Activated CD8-positive, alpha-beta T cell treated with anti-CD3 and anti-CD28 coated beads for 36 hours (primary cell): ENCODE measurements around the gene ZCCHC24. TPM values are rescaled to one million over a fixed set of nuclear protein-coding genes. Genes with fewer than 3 reads are reported as not detected.

Experiments used
- ATAC-seq: fragments of 200-7000 bp; cut with Tn5 transposase; one replicate; pipeline ENCODE4 v1.10.0; 2021; ENCODE audit warnings: mild to moderate bottlenecking, moderate library complexity
- CTCF ChIA-PET: fragments of 350-600 bp; sonication (Branson Sonifier 250); formaldehyde crosslinking; loops from one replicate; lab custom pipeline; 2021; ENCODE audit warnings: antibody characterized with exemption; lab: Charles Lee
- POLR2A ChIA-PET: fragments of 350-600 bp; sonication (Branson Sonifier 250); formaldehyde crosslinking; loops from one replicate; lab custom pipeline; 2021; ENCODE audit warnings: antibody characterized with exemption; lab: Charles Lee
- DNase-seq: peaks from one replicate; pipeline ENCODE4 v3.0.0-alpha.2; 2020
- H3K27ac Mint-ChIP-seq: one replicate; pipeline ENCODE4 v1.8.0; 2021; ENCODE audit warnings: mild to moderate bottlenecking, mixed read lengths
- H3K27me3 Mint-ChIP-seq: one replicate; pipeline ENCODE4 v1.8.0; 2021; ENCODE audit warnings: mixed read lengths
- H3K36me3 Mint-ChIP-seq: one replicate; pipeline ENCODE4 v1.8.0; 2021; ENCODE audit warnings: low read depth, mixed read lengths
- H3K4me1 Mint-ChIP-seq: one replicate; pipeline ENCODE4 v1.8.0; 2021; ENCODE audit warnings: low read depth, mixed read lengths
- H3K4me3 Mint-ChIP-seq: one replicate; pipeline ENCODE4 v1.8.0; 2021; ENCODE audit warnings: mild to moderate bottlenecking, moderate library complexity, mixed read lengths
- H3K9me3 Mint-ChIP-seq: one replicate; pipeline ENCODE4 v1.8.0; 2021; ENCODE audit warnings: mixed read lengths
- CTCF ChIP-seq: fragments of 200-600 bp; IDR thresholded peaks from one replicate; pipeline ENCODE4 v1.8.0; 2022; ENCODE audit warnings: antibody characterized with exemption, mild to moderate bottlenecking
- intact Hi-C: fragments of 100-400 bp; cut with micrococcal nuclease; formaldehyde crosslinking; loops from one replicate; pipeline ENCODE4 v1.10.0; 2022
- total RNA-seq, 2 experiments: library from RNA; stranded (reverse); gene quantifications; one replicate each; pipeline ENCODE4 v1.2.3, GENCODE V29; 2021

Gene ZCCHC24
- total RNA-seq, 2 experiments from 2014 or later: 1.0 to 1.7 TPM

- peaks cover 48% of the 10 kb centered on the region for H3K36me3 Mint-ChIP-seq
- peaks cover 31% of the 10 kb centered on the region for H3K4me1 Mint-ChIP-seq
Measured at GRCh38 chr10:79348640-79348988, 96.8 kb downstream of the ZCCHC24 start.

GRCh38 chr10:79347894-79348639 is 97.4 kb downstream of the ZCCHC24 start:
- peak overlapping the region; percentile 86 for H3K4me3 Mint-ChIP-seq

More at GRCh38 chr10:79348640-79348988, 96.8 kb downstream of the ZCCHC24 start:
- DNase-seq (no peak), ATAC-seq (no peak)
- no peak for TF ChIP-seq CTCF
- peak overlapping the region; percentile 86 for H3K4me3 Mint-ChIP-seq
- POLR2A ChIA-PET: interaction anchor here (1.0 to 13.2 kb wide), 11 partner anchors 9 to 106 kb away, joined by 3 to 155 read pairs (median 6); no protein-coding TSS in a partner anchor
- intact Hi-C loops: loop anchor here (5.0 kb wide), 1 partner anchor 56 kb away; no protein-coding TSS in a partner anchor
- CTCF ChIA-PET: interaction anchor here (0.7 to 4.0 kb wide), 10 partner anchors 9 to 107 kb away, joined by 3 to 25 read pairs (median 4); partner anchors contain the start of gene ZCCHC24
- H3K27me3 Mint-ChIP-seq: no peaks in the 10 kb centered on the region
- H3K27ac Mint-ChIP-seq: peak overlapping the region; percentile 94
- no peaks in the 10 kb centered on the region for H3K9me3 Mint-ChIP-seq

GRCh38 chr10:79347226-79347893 is 98.1 kb downstream of the ZCCHC24 start, which contains the start of gene PPIF:
PPIF (plus strand) TSS chr10:79347469; CDS start chr10:79347549, 80 bp downstream.
- peak; percentile 98 for TF ChIP-seq CTCF
- peak within 1 kb of the TSS; percentile 94 for H3K27ac Mint-ChIP-seq
- ChIA-PET POLR2A (interaction anchor here (0.6 to 13.2 kb wide), 13 partner anchors 10 to 1125 kb away, joined by 3 to 155 read pairs (median 8); no protein-coding TSS in a partner anchor), CTCF (interaction anchor here (0.8 to 4.0 kb wide), 16 partner anchors 10 to 106 kb away, joined by 3 to 27 read pairs (median 4); no protein-coding TSS in a partner anchor)
- peaks cover 26% of the 10 kb centered on the region for H3K4me1 Mint-ChIP-seq
- H3K9me3 Mint-ChIP-seq: no peaks in the 10 kb centered on the region
- ATAC-seq (peak; percentile 96), DNase-seq (peak; percentile 95)
- H3K36me3 Mint-ChIP-seq: peaks cover 37% of the 10 kb centered on the region
- intact Hi-C loops: loop anchor here (5.0 kb wide), 1 partner anchor 55 kb away; no protein-coding TSS in a partner anchor
- peak within 1 kb of the TSS; percentile 86 for H3K4me3 Mint-ChIP-seq
- H3K27me3 Mint-ChIP-seq: no peaks in the 10 kb centered on the region

More at GRCh38 chr10:79347894-79348639, 97.4 kb downstream of the ZCCHC24 start:
- no peaks in the 10 kb centered on the region for H3K9me3 Mint-ChIP-seq
- H3K4me1 Mint-ChIP-seq: peaks cover 26% of the 10 kb centered on the region
- H3K36me3 Mint-ChIP-seq: peaks cover 43% of the 10 kb centered on the region
- no peak for TF ChIP-seq CTCF
- peak overlapping the region; percentile 94 for H3K27ac Mint-ChIP-seq
- no peaks in the 10 kb centered on the region for H3K27me3 Mint-ChIP-seq
- DNase-seq (peak; percentile 86), ATAC-seq (peak; percentile 59)
- CTCF ChIA-PET: interaction anchor here (0.8 to 4.0 kb wide), 13 partner anchors 10 to 106 kb away, joined by 3 to 25 read pairs (median 4); partner anchors contain the start of gene ZCCHC24
- intact Hi-C loops: loop anchor here (5.0 kb wide), 1 partner anchor 56 kb away; no protein-coding TSS in a partner anchor
- POLR2A ChIA-PET: interaction anchor here (0.6 to 13.2 kb wide), 14 partner anchors 10 to 1124 kb away, joined by 3 to 155 read pairs (median 7); no protein-coding TSS in a partner anchor

- H3K9me3 Mint-ChIP-seq: no peaks in the 10 kb centered on the region
- H3K4me3 Mint-ChIP-seq: peak overlapping the region; percentile 86
- ATAC-seq (peak; percentile 35), DNase-seq (peak; percentile 31)
- CTCF ChIA-PET: interaction anchor here (0.6 to 4.0 kb wide), 13 partner anchors 10 to 121 kb away, joined by 3 to 27 read pairs (median 4); no protein-coding TSS in a partner anchor
- intact Hi-C loops: loop anchor here (5.0 kb wide), 1 partner anchor 54 kb away; no protein-coding TSS in a partner anchor
- H3K27me3 Mint-ChIP-seq: no peaks in the 10 kb centered on the region
- H3K36me3 Mint-ChIP-seq: peaks cover 31% of the 10 kb centered on the region
- no peak for TF ChIP-seq CTCF
- peaks cover 26% of the 10 kb centered on the region for H3K4me1 Mint-ChIP-seq
- POLR2A ChIA-PET: interaction anchor here (0.9 to 13.2 kb wide), 6 partner anchors 8 to 104 kb away, joined by 3 to 155 read pairs (median 17); no protein-coding TSS in a partner anchor
- H3K27ac Mint-ChIP-seq: peak overlapping the region; percentile 57
Measured at GRCh38 chr10:79346388-79347225, 98.8 kb downstream of the ZCCHC24 start.
